HG03442 (cell line): ENCODE results near the gene RGS14.
"Not testable (repeated sequence)": the region's sequence is repeated elsewhere in the genome, so short reads cannot be mapped to it uniquely, and the experiment has no call there.

Source experiments
- ATAC-seq: cut with Tn5 transposase; IDR thresholded peaks from one replicate; pipeline ENCODE4 v1.9.1; 2021; ENCODE audit warnings: mild to moderate bottlenecking, moderate library complexity; ENCODE audit not compliant: unreplicated experiment

The RGS14 gene

GRCh38 chr5:177327539-177328522 is 29.9 kb upstream of the RGS14 start:
- ATAC-seq: no peak

GRCh38 chr5:177328545-177329231 is 29.0 kb upstream of the RGS14 start:
- no peak for ATAC-seq

GRCh38 chr5:177329883-177330282 is 27.8 kb upstream of the RGS14 start:
- ATAC-seq: no peak

- no peak for ATAC-seq
Observed at GRCh38 chr5:177330991-177331842, 26.5 kb upstream of the RGS14 start.

- ATAC-seq: no peak
Observed at GRCh38 chr5:177332031-177332895, 25.5 kb upstream of the RGS14 start.

- no peak for ATAC-seq
Observed at GRCh38 chr5:177332896-177333260, 24.8 kb upstream of the RGS14 start.

- ATAC-seq: no peak
Observed at GRCh38 chr5:177333420-177334154, 24.1 kb upstream of the RGS14 start.

- no peak for ATAC-seq
Observed at GRCh38 chr5:177334155-177334551, 23.6 kb upstream of the RGS14 start.

GRCh38 chr5:177334781-177335700 is 22.7 kb upstream of the RGS14 start:
- ATAC-seq: no peak

- ATAC-seq: no peak
Observed at GRCh38 chr5:177335701-177336065, 22.0 kb upstream of the RGS14 start.

- ATAC-seq: no peak
Observed at GRCh38 chr5:177336112-177336511, 21.6 kb upstream of the RGS14 start.

- no peak for ATAC-seq
Observed at GRCh38 chr5:177336603-177337494, 20.9 kb upstream of the RGS14 start.

- no peak for ATAC-seq
Observed at GRCh38 chr5:177338251-177339106, 19.2 kb upstream of the RGS14 start.

GRCh38 chr5:177339107-177339638 is 18.6 kb upstream of the RGS14 start:
- no peak for ATAC-seq

GRCh38 chr5:177343000-177343399 is 14.7 kb upstream of the RGS14 start:
- not testable (repeated sequence) for ATAC-seq

- no peak for ATAC-seq
Observed at GRCh38 chr5:177343777-177344176, 13.9 kb upstream of the RGS14 start.
